ENCODE results near the gene CDK14. TPM values are rescaled to one million over a fixed set of nuclear protein-coding genes. Genes with fewer than 3 reads are reported as not detected.

The CDK14 gene
- total and polyA plus RNA-seq, 10 of the 15 experiments (the other 5 are each of a cell fraction or from before 2014, with no cell fraction given): 6.5 to 61.3 (median 24.2) TPM

- RAD21 ChIA-PET (ENCODE audit: unreplicated experiment): no interaction called here
- Histone ChIP-seq H3K9me3 (replicated peaks; ENCODE audit: control insufficient read depth, insufficient read depth, low read length) (no peaks in the 10 kb centered on the region), H3K27ac (ENCODE audit: control insufficient read depth, insufficient read depth) (no peak overlapping the region), H3K27me3 (replicated peaks in 1 of 2; ENCODE audit: control insufficient read depth in 2 of 2, insufficient read depth in 2 of 2, low read length in 1 of 2) (no peaks in the 10 kb centered on the region), H3K9ac (ENCODE audit: control insufficient read depth, insufficient read depth, low read length) (no peak overlapping the region), H4K20me1 (ENCODE audit: control insufficient read depth, insufficient read depth) (no peaks in the 10 kb centered on the region), H2AFZ (ENCODE audit: control insufficient read depth, low read depth, low read length) (no peak overlapping the region), H3K36me3 (ENCODE audit: control insufficient read depth in 2 of 2, insufficient read depth in 2 of 2, low read length in 1 of 2) (no peaks in the 10 kb centered on the region), H3K4me1 (ENCODE audit: control insufficient read depth, insufficient read depth, low read length) (no peaks in the 10 kb centered on the region), H3K79me2 (ENCODE audit: control insufficient read depth, insufficient read depth, low read length) (no peaks in the 10 kb centered on the region), H3K4me3 (no peak overlapping the region), H3K4me2 (ENCODE audit: control insufficient read depth, insufficient read depth) (no peak overlapping the region)
- 86% methylated on average over 3 of the region's 3 CpGs for WGBS (ENCODE audit: insufficient coverage, insufficient replicate concordance, low lambda C conversion rate, missing lambda C conversion rate)
- SMC1A ChIA-PET (ENCODE audit: uncharacterized antibody, unreplicated experiment): interaction anchor here (0.9 to 1.1 kb wide), 3 partner anchors 15 to 79 kb away, joined by 3 to 4 read pairs (median 3); no protein-coding TSS in a partner anchor
- DNase-seq (ENCODE audit: low read depth, low spot score) (no peak), ATAC-seq (no peak), FAIRE-seq (no peak)
- POLR2A ChIA-PET: interaction anchor here (0.6 kb wide), 1 partner anchor 267 kb away, joined by 6 read pairs; no protein-coding TSS in a partner anchor
- CTCF ChIA-PET: no interaction called here
- no peak for TF ChIP-seq SP1 (IDR thresholded peaks at IDR 0.05; ENCODE audit: low read depth, low read length)
- TF ChIP-seq NR2C1 (IDR thresholded peaks at IDR 0.05): no peak
- no peak for TF ChIP-seq WRNIP1 (IDR thresholded peaks at IDR 0.05; ENCODE audit: borderline replicate concordance, low read depth, low read length)
- no peak for TF ChIP-seq SMARCA5 (IDR thresholded peaks at IDR 0.05)
- TF ChIP-seq POLR2AphosphoS2 (IDR thresholded peaks at IDR 0.05; ENCODE audit: low read depth, low read length): no peak
- no peak for TF ChIP-seq CTCF (IDR thresholded peaks at IDR 0.05 in 2 of 3, conservative IDR thresholded peaks at IDR 0.05 in 1 of 3; ENCODE audit: control insufficient read depth in 2 of 3, extremely low read depth in 1 of 3, insufficient read depth in 1 of 3, low read depth in 3 of 3, low read length in 3 of 3)
- TF ChIP-seq POU2F2 (IDR thresholded peaks at IDR 0.05; ENCODE audit: borderline replicate concordance, low read depth, low read length): no peak
- in situ Hi-C loops (cut with MboI) (no loop called here), intact Hi-C loops (cut with micrococcal nuclease; ENCODE audit: unreplicated experiment) (no loop called here)
- BruUV-seq (replicated peaks): no TSS peak
These were observed 553.5 kb downstream of the CDK14 start for GRCh38 chr7:91149341-91150246.

Measured in GM12878 (cell line).